GM18519 (cell line): ENCODE measurements around the gene SNRNP27.

Experiments
- ATAC-seq: cut with Tn5 transposase; IDR thresholded peaks from one replicate; pipeline ENCODE4 v1.9.1; 2021; ENCODE audit warnings: mild to moderate bottlenecking, moderate library complexity; ENCODE audit not compliant: unreplicated experiment, low FRiP score

SNRNP27 gene

DNA sequence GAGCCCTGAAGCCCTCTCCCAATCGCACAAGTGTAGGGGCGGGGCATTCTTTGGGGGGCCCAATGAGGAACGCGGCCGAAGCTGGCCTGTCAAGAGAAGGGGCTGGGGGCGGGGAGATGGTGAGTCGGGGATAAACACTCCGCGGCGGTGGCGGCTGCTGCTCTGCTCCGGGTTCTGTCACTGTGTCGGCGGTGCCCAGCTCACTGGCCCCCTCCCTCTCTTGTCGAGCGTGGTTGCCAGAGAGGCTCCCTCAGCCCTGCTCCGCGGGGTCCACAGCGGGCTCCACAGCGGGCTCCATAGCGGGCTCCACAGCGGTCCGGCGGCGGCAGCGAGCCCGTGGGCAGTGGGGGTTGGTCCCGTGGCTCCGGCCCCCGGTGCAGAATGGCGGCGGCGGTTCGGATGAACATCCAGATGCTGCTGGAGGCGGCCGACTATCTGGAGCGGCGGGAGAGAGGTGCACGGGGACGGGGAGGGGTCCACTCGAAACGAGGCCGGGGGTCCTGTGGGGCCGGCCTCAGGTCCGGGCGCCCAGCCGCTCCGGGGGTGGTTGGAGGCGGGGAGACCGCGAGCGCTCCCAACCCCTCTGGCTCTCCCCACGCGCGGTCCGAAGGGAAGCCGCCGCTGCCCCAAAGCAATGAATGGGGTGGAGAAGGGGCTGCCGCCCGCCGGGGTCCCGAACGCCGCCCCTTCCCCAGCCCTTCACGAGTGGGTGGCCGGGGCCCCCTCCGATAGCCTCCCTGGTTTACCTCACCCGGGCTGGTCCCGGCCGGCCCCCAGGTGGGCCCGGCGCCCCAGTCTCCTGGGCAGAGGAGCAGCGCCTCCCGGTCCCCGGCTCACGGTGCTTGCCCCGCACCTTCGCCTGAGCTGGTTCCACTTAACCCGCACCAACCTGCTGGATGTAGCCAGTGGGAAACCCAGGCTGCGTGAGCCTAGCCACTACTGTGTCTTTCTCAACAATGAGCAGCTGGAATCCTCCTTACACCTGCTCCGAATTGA lies 21.5 kb downstream of the SNRNP27 start, which contains the start of gene MXD1:
Gene MXD1, plus strand, starts transcription at position 160 of the 996 bp plus-strand sequence. Its CDS starts 222 bp downstream, at position 382.
- ATAC-seq = no peak

DNA sequence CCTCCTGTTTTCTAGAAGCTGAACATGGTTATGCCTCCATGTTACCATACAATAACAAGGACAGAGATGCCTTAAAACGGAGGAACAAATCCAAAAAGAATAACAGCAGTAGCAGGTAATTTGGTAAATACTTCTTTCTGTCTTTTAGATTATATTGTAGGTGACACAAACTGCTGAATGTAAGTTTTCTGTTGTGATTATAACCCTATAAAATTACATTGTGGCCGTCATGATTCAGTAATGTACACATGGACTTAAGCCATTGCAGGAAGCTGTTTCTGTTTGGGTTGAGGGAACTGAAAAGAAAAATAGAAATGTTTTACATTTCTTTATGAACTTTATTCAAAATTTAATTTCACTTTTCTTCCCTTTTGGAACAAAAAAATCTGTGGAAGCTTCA lies 22.4 kb downstream of the SNRNP27 start:
- ATAC-seq = no peak

- no peak for ATAC-seq
Measured at GRCh38 chr2:69917852-69918251, 24.1 kb downstream of the SNRNP27 start.

GRCh38 chr2:69918401-69918800 lies 24.6 kb downstream of the SNRNP27 start:
- ATAC-seq = no peak

GRCh38 chr2:69923116-69923515 lies 29.4 kb downstream of the SNRNP27 start:
- ATAC-seq = no peak

DNA sequence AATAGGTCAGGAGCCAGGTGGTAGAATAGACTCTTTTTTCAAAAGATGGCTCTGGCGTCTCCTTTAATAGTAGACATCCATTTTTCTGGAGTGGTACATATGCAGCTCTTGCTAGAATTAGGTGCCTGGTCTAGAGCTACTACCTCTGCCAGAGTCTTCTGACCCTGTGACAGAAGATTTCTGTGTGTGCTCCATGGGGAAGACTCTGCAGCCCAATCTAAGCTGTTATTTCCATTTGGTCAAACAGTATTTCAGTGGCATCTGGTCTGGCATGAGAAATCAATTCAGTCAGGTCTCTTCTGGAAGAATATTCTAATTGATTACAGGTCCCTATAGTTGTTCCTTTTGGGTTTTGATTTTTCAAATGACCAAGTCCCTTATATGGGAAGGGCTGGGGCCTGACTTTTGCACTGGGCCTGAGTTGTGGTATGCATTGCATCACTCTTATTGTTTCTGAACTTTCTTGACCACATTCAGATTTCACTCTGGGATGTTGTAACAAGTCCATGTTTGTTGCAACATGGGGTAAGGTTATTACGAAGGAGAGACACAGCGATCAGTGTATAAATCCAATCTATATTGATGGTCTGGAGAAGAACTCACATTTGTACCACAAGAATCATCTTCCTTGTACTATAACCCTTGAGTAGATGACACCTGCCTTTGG lies 33.2 kb downstream of the SNRNP27 start:
- ATAC-seq = no peak

DNA sequence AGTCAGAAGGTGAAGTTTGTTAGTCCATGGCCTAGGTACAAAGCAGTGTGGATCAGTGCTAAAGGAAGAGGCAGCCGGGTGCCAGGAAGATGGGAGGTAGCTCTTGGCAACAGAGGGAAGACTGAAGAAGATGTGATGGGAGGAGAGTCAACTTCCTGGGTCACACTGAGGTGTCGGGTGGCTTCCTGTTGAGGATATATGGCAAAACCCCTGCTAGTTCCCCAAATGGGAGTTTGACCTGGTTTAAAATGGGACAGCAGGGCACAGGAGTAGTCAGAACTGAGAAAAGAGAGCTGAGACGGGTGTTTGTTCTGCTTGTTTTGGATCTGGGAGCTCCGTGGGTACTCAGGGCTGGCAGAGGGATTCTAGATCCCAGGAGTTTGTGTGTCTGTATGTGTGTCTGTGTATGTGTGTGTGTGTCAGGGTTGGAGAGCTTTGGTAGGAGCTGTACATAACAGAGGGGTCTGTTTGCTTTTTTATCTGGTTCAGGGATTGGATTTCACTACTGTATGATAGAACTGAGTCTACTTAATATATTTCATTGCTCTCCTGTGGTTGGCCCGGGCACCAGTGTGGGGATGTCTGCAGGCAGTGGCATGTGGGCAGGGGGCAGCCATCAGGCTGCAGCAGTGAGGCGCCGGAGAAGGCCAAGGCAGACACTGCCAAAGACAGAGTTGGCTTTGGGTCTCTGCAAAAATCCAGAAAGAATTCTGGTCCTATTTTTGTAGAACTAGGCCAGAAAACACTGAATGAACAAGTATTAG lies 38.3 kb downstream of the SNRNP27 start:
- no peak for ATAC-seq

GRCh38 chr2:69932596-69932922 lies 38.8 kb downstream of the SNRNP27 start:
- ATAC-seq = no peak

DNA sequence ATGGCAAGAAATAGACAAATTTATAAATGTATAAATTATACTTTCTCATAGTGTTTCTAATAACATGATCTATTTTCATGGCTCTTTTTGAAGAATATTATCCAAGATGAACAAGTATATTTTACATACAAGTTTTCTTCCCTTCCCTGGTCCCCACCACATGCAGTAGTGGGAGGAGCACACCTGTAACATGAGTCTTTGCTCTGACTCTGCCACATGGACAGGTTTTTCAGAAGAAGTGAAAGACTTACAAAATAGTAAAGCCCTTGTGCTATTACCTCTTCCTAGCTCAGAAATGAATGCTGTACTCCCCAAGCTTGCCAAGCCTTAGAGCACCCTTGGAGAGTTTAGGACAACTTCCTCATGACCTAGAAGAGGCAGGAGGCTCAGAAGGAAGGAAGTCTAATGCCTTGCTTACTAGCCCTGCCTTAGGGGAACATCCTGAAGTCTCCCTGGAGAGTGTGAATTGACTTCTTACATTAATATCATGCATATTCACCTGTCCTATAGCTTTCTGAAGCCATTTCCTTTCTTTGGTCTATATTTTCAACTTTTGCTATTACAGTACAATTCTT lies 39.6 kb downstream of the SNRNP27 start:
- ATAC-seq = no peak

DNA sequence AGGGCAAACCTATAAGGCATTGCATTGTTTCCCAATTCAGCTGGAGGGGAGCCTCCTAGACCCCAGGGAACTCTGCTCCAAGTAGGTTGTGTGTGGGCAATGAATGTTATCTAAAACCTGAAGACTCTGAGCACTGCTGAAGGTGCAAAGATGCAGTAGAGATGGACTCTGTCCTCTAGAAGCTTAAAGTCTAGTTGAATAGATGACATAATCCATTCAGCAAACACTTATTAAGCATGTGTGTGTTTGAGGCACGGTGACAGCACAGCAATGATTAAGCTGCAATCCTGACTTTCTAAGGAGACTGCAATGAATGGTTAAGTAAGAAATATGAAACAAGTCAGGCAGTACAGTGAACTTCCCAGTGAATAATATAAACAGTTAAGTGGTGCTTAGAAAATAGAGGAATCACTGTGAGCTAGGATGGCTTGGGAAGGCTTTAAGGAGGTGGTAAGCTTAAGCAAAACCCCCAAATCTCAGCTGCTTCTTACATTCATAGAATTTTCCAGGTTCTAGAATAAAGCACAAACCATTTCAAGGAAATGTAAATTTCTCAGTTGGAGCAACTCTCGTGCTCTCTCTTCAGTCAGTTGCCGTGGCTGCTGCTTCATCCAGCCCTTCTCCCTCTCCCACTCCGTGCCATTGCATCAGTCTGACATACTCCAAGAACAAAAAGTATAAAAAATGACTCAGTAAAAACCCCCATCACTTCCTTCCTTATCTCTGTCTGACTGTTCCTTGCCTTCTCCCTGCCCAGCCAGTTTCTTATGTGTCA lies 40.3 kb downstream of the SNRNP27 start:
- no peak for ATAC-seq

DNA sequence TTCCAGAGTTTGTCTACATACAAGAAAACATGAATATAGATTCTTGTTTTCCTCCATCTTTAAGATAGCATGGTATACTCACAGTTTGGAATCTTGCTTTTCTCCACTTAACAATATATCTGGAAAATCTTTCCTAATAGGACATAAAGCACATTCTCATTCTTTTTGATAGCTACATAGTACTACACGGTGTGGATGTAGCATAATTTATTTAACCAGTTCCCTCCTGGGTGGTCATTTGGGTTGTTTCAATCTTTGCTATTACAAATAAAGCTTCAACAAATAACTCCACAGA lies 40.8 kb downstream of the SNRNP27 start:
- ATAC-seq = no peak

DNA sequence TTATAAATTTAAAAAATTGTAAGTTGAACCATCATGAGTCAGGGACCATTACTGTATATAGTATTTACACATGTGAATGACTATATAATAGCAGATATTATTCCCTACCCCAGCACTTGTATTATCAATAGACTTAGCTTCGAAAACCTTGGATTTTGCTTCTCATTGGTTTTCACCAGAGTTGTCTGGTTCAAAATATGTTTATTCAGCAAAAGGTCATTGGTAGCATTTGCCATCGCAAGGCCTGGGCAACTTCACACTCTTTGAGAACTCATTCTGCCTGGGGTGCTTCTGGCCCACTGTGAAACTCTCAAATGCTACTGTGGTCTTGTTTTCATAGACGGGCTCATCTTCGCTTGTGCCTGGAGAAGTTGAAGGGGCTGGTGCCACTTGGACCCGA lies 41.3 kb downstream of the SNRNP27 start:
- no peak for ATAC-seq

- ATAC-seq = no peak
Measured at GRCh38 chr2:69936906-69937305, 43.1 kb downstream of the SNRNP27 start.

DNA sequence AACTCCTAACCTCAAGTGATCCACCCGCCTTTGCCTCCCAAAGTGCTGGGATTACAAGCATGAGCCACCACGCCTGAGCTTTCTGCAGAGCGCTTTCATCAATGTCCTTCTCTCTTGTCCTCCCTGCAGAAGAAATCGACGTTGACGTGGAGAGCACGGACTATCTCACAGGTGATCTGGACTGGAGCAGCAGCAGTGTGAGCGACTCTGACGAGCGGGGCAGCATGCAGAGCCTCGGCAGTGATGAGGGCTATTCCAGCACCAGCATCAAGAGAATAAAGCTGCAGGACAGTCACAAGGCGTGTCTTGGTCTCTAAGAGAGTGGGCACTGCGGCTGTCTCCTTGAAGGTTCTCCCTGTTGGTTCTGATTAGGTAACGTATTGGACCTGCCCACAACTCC lies 44.2 kb downstream of the SNRNP27 start:
- no peak for ATAC-seq

DNA sequence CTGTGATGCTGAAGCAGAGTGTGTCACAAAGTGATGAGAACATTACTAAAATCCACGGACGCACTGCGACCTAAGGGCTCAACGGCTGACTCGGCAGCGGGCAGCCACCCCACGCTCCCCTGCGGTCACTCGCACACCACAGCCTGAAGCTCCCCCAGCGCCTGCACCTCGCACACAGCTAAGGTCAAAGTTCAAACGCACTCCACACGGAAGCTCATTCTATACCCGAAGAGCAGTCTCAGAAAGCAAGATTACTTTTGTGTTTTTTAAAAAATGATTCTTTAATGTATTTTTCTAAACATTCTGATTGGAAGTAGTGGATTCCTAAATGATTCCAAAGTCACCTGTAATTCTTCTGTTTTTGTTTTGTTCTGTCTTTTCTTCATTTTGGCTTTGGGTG lies 46.0 kb downstream of the SNRNP27 start:
- no peak for ATAC-seq

DNA sequence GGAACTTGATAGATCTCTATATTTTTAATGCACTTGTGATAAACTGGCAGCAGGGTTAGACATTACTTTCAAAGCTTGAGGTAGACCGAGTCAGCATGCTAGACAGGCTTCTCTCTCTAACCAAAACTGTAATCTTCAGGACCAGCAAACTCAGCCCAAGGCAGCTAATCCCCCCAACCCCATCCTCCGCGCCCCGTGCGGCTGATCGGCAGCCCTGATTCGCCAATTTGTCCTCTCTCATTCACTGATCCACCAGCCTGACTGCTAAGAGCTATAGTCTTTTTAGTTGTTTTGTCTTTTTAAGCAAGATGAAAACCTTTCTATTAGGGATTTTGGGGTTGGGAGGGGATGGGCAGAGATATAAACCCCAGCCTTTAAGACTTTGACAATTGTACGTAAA lies 46.9 kb downstream of the SNRNP27 start:
- ATAC-seq = no peak

- no peak for ATAC-seq
Measured at GRCh38 chr2:69943000-69943842, 49.5 kb downstream of the SNRNP27 start.

- no peak for ATAC-seq
Measured at GRCh38 chr2:69943843-69944525, 50.2 kb downstream of the SNRNP27 start.

- ATAC-seq = no peak
Measured at GRCh38 chr2:69944756-69945155, 51.0 kb downstream of the SNRNP27 start.
